GM10266 (cell line): ENCODE measurements around the gene GOLGA6L2.
"Not testable (repeated sequence)": the region's sequence is repeated elsewhere in the genome, so short reads cannot be mapped to it uniquely, and the experiment has no call there.

Experiments
- DNase-seq: peaks from one replicate; pipeline ENCODE4 v3.0.0; 2012; ENCODE audit errors: extremely low spot score
- TF ChIP-seq, protein P1 (sequence below): IDR thresholded peaks from 2 replicates; pipeline ENCODE4 v1.5.1; 2012; ENCODE audit warnings: mild to moderate bottlenecking, low read depth; ENCODE audit not compliant: control insufficient read depth, insufficient read depth; ENCODE audit errors: missing control alignments

GOLGA6L2 gene

DNA sequence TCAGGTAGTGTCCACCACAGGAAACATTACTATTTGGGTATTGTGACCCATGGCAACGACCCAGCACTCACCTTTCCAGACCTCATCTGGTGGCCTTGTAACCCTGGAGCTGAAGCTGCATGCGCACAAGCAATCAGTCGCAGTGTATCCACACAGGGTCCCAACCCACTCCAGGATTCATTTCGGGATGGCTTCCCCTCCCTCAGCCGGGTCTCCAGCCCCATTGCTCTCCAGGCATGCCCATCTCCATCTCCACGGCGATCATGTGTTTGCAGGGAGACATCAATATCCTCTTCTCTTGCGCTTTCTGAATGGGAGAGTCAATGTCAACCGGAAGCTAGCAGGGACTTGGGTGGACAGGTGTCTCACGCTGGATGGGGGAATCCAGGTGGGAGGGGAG is 35.2 kb downstream of the GOLGA6L2 start:
- no peak for DNase-seq
- TF ChIP-seq, protein P1, sequence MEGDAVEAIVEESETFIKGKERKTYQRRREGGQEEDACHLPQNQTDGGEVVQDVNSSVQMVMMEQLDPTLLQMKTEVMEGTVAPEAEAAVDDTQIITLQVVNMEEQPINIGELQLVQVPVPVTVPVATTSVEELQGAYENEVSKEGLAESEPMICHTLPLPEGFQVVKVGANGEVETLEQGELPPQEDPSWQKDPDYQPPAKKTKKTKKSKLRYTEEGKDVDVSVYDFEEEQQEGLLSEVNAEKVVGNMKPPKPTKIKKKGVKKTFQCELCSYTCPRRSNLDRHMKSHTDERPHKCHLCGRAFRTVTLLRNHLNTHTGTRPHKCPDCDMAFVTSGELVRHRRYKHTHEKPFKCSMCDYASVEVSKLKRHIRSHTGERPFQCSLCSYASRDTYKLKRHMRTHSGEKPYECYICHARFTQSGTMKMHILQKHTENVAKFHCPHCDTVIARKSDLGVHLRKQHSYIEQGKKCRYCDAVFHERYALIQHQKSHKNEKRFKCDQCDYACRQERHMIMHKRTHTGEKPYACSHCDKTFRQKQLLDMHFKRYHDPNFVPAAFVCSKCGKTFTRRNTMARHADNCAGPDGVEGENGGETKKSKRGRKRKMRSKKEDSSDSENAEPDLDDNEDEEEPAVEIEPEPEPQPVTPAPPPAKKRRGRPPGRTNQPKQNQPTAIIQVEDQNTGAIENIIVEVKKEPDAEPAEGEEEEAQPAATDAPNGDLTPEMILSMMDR = no peak

DNA sequence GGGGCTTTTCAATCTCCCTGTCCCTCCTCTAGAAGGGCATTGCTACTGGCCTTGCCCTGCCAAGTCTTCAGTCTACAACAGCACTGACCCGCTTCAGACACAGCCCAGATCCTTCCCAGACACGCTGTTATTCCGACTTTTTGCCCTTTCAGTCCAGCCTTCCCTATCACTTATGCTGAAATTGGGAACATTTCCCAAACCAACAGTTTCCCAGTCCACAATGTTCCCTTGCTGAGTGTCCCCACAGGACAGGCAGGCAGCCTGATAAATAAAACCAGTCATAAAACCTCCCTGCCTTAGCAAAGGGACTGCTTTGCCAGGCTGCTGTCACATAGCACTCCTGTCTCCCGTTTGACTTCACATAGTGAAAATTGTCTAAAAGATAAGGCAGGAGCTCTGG is 43.5 kb downstream of the GOLGA6L2 start:
- no peak for DNase-seq
- TF ChIP-seq, protein P1 = no peak

DNA sequence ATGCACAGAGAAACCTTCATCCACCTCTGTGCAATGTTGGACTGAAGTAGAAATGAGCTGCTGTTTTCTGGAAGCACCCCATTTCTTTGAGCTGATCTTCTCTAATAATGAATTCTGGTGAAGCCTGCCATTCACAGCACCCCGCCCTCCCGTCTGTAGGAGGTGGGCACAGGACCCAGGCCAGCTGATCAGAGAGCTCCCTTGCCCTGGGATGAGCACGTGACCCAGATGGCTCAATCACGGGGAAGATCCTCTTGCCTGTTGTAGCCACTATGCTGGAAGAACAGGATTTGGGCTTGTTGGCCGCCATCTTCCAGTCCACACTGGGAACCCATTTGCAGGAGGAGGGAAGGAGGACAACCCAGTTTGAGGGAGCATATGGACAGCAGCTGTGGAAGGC is 44.5 kb downstream of the GOLGA6L2 start:
- no peak for DNase-seq
- TF ChIP-seq, protein P1 = no peak

DNA sequence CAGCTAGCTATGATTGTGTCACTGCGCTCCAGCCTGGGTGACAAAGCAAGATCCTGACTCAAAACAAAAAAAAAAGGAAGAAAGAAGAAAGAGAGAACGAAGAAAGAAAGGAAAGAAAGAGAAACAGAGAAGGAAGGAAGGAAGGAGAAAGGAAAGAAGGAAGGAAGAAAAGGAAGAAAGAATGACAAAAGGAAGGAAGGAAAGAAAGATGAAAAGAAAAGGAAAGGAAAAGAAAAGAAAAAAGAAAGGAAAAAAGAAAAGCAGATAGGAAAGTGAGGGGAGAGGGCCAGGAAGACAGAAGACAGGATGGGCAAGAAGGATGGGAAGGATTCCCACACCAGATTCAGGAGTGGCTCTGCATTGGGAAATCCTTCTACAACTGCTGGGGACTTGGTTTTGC is 44.9 kb downstream of the GOLGA6L2 start:
- DNase-seq = no peak

DNA sequence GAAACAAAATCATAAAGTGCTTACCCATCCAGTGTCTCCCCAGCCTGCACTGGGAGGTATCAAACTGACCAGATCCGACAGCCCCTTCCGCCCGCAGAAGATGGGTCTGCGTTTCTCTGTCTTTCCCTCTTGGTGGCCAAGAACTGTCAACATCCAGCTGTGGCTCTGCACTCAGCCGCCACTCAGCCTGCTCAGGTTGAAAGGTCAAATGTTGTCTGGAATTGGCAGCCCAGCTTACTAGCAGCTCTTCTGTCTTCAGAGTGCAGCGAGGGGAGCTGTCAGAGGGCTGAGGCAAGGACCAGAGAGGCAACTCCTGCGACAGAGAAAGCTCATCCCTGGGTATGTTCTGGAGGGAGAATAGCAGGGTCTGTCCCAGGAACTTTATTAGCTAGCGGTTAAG is 45.4 kb downstream of the GOLGA6L2 start:
- DNase-seq = no peak
- TF ChIP-seq, protein P1 = no peak

More for the DNA sequence above, 44.9 kb downstream of the GOLGA6L2 start:
- TF ChIP-seq, protein P1 = no peak

DNA sequence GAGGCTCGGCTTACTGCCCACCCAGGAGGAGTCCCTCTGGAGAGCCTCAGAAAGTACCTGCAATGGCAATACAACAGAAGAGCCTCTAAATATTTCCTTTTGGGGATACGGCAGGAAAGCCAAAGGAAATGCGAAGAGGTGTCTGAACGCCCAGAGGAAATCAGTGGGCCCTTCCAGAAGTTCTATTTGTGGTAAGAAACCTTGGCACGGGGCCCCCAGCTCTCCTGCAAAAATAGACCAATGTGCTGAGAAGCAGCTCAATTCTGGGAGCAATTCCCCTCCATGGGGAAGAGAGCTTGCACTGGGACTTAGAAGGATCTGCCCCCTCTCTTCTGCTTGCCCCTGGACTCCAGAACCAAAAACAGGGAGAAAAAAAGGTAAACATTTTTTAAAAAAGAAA is 47.8 kb downstream of the GOLGA6L2 start:
- not testable (repeated sequence) for DNase-seq

DNA sequence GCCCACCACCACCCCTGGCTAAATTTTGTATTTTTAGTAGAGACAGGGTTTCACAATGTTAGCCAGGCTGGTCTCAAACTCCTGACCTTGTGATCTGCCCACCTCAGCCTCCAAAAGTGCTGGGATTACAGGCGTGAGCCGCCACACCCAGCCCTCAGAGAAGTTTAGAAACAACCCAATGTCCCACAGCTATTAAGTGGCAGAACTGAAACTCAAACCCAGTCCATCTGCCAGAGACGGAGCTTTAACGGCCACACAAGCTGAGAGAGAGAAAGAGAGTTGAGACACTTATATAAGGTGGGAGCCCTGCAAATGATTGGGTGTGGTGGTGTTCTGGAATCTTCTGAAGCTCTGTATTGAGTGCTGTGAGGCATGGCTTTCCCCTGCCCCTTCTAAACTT is 48.7 kb downstream of the GOLGA6L2 start:
- DNase-seq = not testable (repeated sequence)

DNA sequence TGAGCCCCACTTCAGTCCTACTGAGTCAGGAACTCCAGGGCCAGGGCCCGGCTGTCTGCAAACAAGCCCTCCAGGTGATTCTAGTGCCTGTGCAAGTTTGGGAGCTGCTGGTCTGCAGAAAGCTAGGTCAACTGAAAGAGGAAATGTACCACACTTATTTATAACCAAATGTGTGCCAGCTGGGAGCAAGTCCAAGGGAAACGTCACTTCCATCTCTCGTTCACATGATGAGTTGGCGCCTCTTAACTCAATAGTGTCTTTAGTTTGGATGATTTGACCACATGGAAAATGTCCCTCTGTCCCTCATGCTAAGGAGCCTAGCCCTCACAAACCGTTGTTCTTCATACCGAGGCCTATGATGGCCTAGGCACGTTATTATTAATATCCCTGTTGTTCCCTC is 49.3 kb downstream of the GOLGA6L2 start:
- TF ChIP-seq, protein P1 = no peak
- DNase-seq = no peak
